NCI-H1930 (cell line): ENCODE results near the gene SH2D2A.
A peak's percentile ranks its signal among the peaks of the same experiment; 100 is the strongest.

ENCODE experiments used
- DNase-seq, 2 experiments: peaks; one replicate each; lab custom pipeline; 2025; lab: John Stamatoyannopoulos, UW

Gene SH2D2A

GRCh38 chr1:156847591-156848460, 31.2 kb upstream of the SH2D2A start:
- DNase-seq = no peak

GRCh38 chr1:156846643-156847042, 30.0 kb upstream of the SH2D2A start:
- no peak for DNase-seq

- no peak for DNase-seq
These were observed 29.4 kb upstream of the SH2D2A start for GRCh38 chr1:156845953-156846545.

GRCh38 chr1:156845055-156845952, 28.7 kb upstream of the SH2D2A start:
- DNase-seq = no peak

- no peak for DNase-seq
These were observed 28.0 kb upstream of the SH2D2A start for GRCh38 chr1:156844638-156845037.

GRCh38 chr1:156844102-156844501, 27.5 kb upstream of the SH2D2A start:
- no peak for DNase-seq

- no peak for DNase-seq
These were observed 26.1 kb upstream of the SH2D2A start for GRCh38 chr1:156842618-156843300.

- no peak for DNase-seq
These were observed 24.7 kb upstream of the SH2D2A start for GRCh38 chr1:156841295-156841855.

- no peak for DNase-seq
These were observed 24.2 kb upstream of the SH2D2A start for GRCh38 chr1:156840898-156841279.

- DNase-seq = no peak
These were observed 23.7 kb upstream of the SH2D2A start for GRCh38 chr1:156840186-156840897.

GRCh38 chr1:156839426-156840109, 22.9 kb upstream of the SH2D2A start:
- DNase-seq = no peak

- peak in 1 of 2 experiments; percentile 12 for DNase-seq
These were observed 22.3 kb upstream of the SH2D2A start for GRCh38 chr1:156838972-156839371.

GRCh38 chr1:156836892-156837291, 20.2 kb upstream of the SH2D2A start:
- no peak for DNase-seq

GRCh38 chr1:156836041-156836654, 19.5 kb upstream of the SH2D2A start:
- DNase-seq = no peak

- DNase-seq = no peak
These were observed 17.7 kb upstream of the SH2D2A start for GRCh38 chr1:156834322-156834721.

GRCh38 chr1:156833603-156834002, 17.0 kb upstream of the SH2D2A start:
- no peak for DNase-seq

GRCh38 chr1:156832434-156832833, 15.8 kb upstream of the SH2D2A start:
- no peak for DNase-seq

- DNase-seq = no peak
These were observed 11.9 kb upstream of the SH2D2A start for GRCh38 chr1:156828400-156829124.

GRCh38 chr1:156826630-156827029, 10.0 kb upstream of the SH2D2A start:
- DNase-seq = no peak
